KMS-11 (cell line): ENCODE results near the gene NTM.

ENCODE experiments used
- H2AFZ ChIP-seq: fragments of 200-600 bp; sonication (generic); 2 replicates; pipeline ENCODE4 v1.6.1; 2016; ENCODE audit warnings: antibody characterized with exemption, mixed run types, low read depth
- H3K27ac ChIP-seq: fragments of 200-600 bp; sonication (generic); 2 replicates; pipeline ENCODE4 v1.6.1; 2016; ENCODE audit warnings: mild to moderate bottlenecking, mixed run types
- H3K27me3 ChIP-seq: fragments of 200-600 bp; sonication (generic); 2 replicates; pipeline ENCODE4 v1.6.1; 2017; ENCODE audit warnings: mild to moderate bottlenecking, low read depth, mixed run types, moderate library complexity; ENCODE audit not compliant: insufficient read depth
- H3K36me3 ChIP-seq: fragments of 200-600 bp; sonication (generic); 2 replicates; pipeline ENCODE4 v1.6.1; 2017; ENCODE audit warnings: mild to moderate bottlenecking, mixed run types; ENCODE audit not compliant: insufficient read depth
- H3K4me1 ChIP-seq: fragments of 200-600 bp; sonication (generic); 2 replicates; pipeline ENCODE4 v1.6.1; 2016; ENCODE audit warnings: mild to moderate bottlenecking, low read depth, mixed run types; ENCODE audit not compliant: poor library complexity, severe bottlenecking
- H3K4me2 ChIP-seq: fragments of 200-600 bp; sonication (generic); 2 replicates; pipeline ENCODE4 v1.7.0; 2016; ENCODE audit warnings: mild to moderate bottlenecking, mixed run types
- H3K4me3 ChIP-seq: fragments of 200-600 bp; sonication (generic); IDR thresholded peaks from 2 replicates; pipeline ENCODE4 v1.6.1; 2017; ENCODE audit warnings: low read depth, low read length, mixed read lengths; ENCODE audit not compliant: insufficient read depth
- H3K79me2 ChIP-seq: fragments of 200-600 bp; sonication (generic); 2 replicates; pipeline ENCODE4 v1.6.1; 2016; ENCODE audit warnings: low read depth, mixed run types; ENCODE audit not compliant: insufficient read depth
- H3K9ac ChIP-seq: fragments of 200-600 bp; sonication (generic); 2 replicates; pipeline ENCODE4 v1.6.1; 2016; ENCODE audit warnings: mild to moderate bottlenecking, mixed run types
- H4K20me1 ChIP-seq: fragments of 200-600 bp; sonication (generic); 2 replicates; pipeline ENCODE4 v1.6.1; 2016; ENCODE audit warnings: mild to moderate bottlenecking, mixed run types; ENCODE audit not compliant: insufficient read depth
- TF ChIP-seq, protein P1 (sequence below): fragments of 200-600 bp; sonication (generic); conservative IDR thresholded peaks from 2 replicates; pipeline ENCODE4 v1.6.1; 2017; ENCODE audit warnings: low read depth, mild to moderate bottlenecking, antibody characterized with exemption, low read length, moderate library complexity, mixed read lengths

NTM gene

GRCh38 chr11:132026746-132027145 is 656.3 kb downstream of the NTM start:
- no peak overlapping the region for H3K27ac ChIP-seq
- TF ChIP-seq, protein P1, sequence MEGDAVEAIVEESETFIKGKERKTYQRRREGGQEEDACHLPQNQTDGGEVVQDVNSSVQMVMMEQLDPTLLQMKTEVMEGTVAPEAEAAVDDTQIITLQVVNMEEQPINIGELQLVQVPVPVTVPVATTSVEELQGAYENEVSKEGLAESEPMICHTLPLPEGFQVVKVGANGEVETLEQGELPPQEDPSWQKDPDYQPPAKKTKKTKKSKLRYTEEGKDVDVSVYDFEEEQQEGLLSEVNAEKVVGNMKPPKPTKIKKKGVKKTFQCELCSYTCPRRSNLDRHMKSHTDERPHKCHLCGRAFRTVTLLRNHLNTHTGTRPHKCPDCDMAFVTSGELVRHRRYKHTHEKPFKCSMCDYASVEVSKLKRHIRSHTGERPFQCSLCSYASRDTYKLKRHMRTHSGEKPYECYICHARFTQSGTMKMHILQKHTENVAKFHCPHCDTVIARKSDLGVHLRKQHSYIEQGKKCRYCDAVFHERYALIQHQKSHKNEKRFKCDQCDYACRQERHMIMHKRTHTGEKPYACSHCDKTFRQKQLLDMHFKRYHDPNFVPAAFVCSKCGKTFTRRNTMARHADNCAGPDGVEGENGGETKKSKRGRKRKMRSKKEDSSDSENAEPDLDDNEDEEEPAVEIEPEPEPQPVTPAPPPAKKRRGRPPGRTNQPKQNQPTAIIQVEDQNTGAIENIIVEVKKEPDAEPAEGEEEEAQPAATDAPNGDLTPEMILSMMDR, result no peak
- H3K4me1 ChIP-seq, result no peaks in the 10 kb centered on the region
- no peaks in the 10 kb centered on the region for H3K36me3 ChIP-seq
- H3K79me2 ChIP-seq, result no peaks in the 10 kb centered on the region
- H2AFZ ChIP-seq, result no peak overlapping the region
- no peak overlapping the region for H3K9ac ChIP-seq
- H3K27me3 ChIP-seq, result no peaks in the 10 kb centered on the region
- H3K4me2 ChIP-seq, result no peak overlapping the region
- H4K20me1 ChIP-seq, result no peaks in the 10 kb centered on the region
- H3K4me3 ChIP-seq, result no peak overlapping the region

GRCh38 chr11:132028380-132029240 is 658.2 kb downstream of the NTM start:
- H3K4me1 ChIP-seq, result no peaks in the 10 kb centered on the region
- H4K20me1 ChIP-seq, result no peaks in the 10 kb centered on the region
- H3K4me3 ChIP-seq, result no peak overlapping the region
- no peaks in the 10 kb centered on the region for H3K27me3 ChIP-seq
- no peak overlapping the region for H2AFZ ChIP-seq
- no peaks in the 10 kb centered on the region for H3K79me2 ChIP-seq
- no peaks in the 10 kb centered on the region for H3K36me3 ChIP-seq
- no peak overlapping the region for H3K9ac ChIP-seq
- no peak overlapping the region for H3K27ac ChIP-seq
- no peak overlapping the region for H3K4me2 ChIP-seq
- TF ChIP-seq, protein P1, result no peak

DNA sequence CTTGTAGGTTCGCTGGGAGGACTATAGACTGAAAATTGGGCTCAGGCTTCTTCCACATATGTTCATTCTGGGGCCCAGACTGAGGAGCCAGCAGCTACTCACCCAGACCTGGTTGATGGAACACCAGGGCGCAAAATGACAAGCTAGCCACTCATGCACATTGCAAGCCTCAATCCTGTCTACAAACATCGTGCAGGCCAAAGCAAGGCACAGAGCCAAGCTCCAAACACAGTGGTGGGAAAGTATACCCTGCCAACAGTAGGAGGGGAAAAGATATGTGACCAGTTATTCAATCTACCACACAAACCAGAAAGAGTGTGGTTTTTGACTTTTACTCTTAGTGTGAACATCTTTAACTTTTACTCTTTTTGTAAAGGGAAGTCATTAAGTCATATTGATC is 660.5 kb downstream of the NTM start:
- H3K4me3 ChIP-seq, result no peak overlapping the region
- H3K9ac ChIP-seq, result no peak overlapping the region
- H3K27me3 ChIP-seq, result no peaks in the 10 kb centered on the region
- H3K79me2 ChIP-seq, result no peaks in the 10 kb centered on the region
- H3K4me1 ChIP-seq, result no peaks in the 10 kb centered on the region
- TF ChIP-seq, protein P1, result no peak
- H2AFZ ChIP-seq, result no peak overlapping the region
- no peaks in the 10 kb centered on the region for H4K20me1 ChIP-seq
- H3K27ac ChIP-seq, result no peak overlapping the region
- no peaks in the 10 kb centered on the region for H3K36me3 ChIP-seq
- no peak overlapping the region for H3K4me2 ChIP-seq

GRCh38 chr11:132032555-132032954 is 662.1 kb downstream of the NTM start:
- H3K9ac ChIP-seq, result no peak overlapping the region
- no peaks in the 10 kb centered on the region for H3K27me3 ChIP-seq
- no peak overlapping the region for H3K27ac ChIP-seq
- no peak overlapping the region for H2AFZ ChIP-seq
- H4K20me1 ChIP-seq, result no peaks in the 10 kb centered on the region
- no peaks in the 10 kb centered on the region for H3K79me2 ChIP-seq
- no peaks in the 10 kb centered on the region for H3K36me3 ChIP-seq
- no peak overlapping the region for H3K4me3 ChIP-seq
- H3K4me1 ChIP-seq, result no peaks in the 10 kb centered on the region
- TF ChIP-seq, protein P1, result no peak
- no peak overlapping the region for H3K4me2 ChIP-seq
